ENCODE measurements around the gene PDE1C.

Gene PDE1C

DNA sequence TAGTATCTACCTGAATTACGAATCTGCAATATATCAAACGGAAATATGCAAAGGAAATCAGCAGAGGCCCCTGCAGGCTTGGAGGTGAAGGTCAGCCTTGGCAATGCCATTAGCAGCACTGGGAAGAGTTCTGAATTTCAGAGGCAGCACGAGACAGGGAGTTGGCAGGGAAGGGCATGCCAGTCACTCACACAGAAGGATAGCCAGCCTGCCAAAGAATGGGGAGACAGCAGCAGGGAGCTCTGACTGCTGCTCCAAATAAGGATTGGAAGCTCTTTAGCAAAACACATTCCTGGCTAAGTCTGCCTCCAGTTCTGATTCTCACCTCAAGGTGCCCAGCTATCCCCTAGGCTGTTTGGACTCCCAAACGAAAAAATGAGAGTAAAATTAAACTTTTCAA is 188.0 kb downstream of the PDE1C start:
- Histone ChIP-seq H3K27ac (ENCODE audit: low read depth, low read length) (no peak overlapping the region), H2BK12ac (ENCODE audit: low read length) (no peak overlapping the region), H3K18ac (ENCODE audit: low read length) (no peak overlapping the region), H3K4me2 (ENCODE audit: low read length) (no peak overlapping the region), H3K36me3 (ENCODE audit: control insufficient read depth in 1 of 2, insufficient read depth in 2 of 2, low read length in 2 of 2) (no peaks in the 10 kb centered on the region), H3K9ac (ENCODE audit: low read length) (no peak overlapping the region), H3K9me3 (ENCODE audit: insufficient read depth, low read depth, low read length) (no peaks in the 10 kb centered on the region), H4K91ac (ENCODE audit: low read depth, low read length) (no peak overlapping the region), H3K23ac (ENCODE audit: low read length) (no peak overlapping the region), H3K4me3 (ENCODE audit: low read depth, low read length) (no peak overlapping the region), H3K4me1 (ENCODE audit: control insufficient read depth in 1 of 2, insufficient read depth in 2 of 2, low read length in 2 of 2) (no peaks in the 10 kb centered on the region), H2AFZ (ENCODE audit: insufficient read depth, low read length, poor library complexity) (no peak overlapping the region), H2BK5ac (ENCODE audit: low read depth, low read length, poor library complexity) (no peak overlapping the region), H4K12ac (ENCODE audit: low read depth, low read length) (no peak overlapping the region), H2AK5ac (ENCODE audit: low read length) (no peak overlapping the region), H2BK120ac (ENCODE audit: insufficient read depth, low read length, poor library complexity) (no peak overlapping the region), H3K4ac (ENCODE audit: low read depth, low read length) (no peak overlapping the region), H3K79me1 (ENCODE audit: low read length) (no peaks in the 10 kb centered on the region), H3K14ac (ENCODE audit: low read length) (no peak overlapping the region), H3K79me2 (ENCODE audit: control insufficient read depth, insufficient read depth, low read length, poor library complexity) (no peaks in the 10 kb centered on the region), H3K27me3 (ENCODE audit: insufficient read depth, low read length) (no peaks in the 10 kb centered on the region), H4K8ac (ENCODE audit: low read depth, low read length) (no peak overlapping the region)
- no CpG with 5 or more reads among the region's 4 CpGs for WGBS (ENCODE audit: extremely low coverage, insufficient coverage, insufficient read length)
- no peak for DNase-seq

- Histone ChIP-seq H3K4me1 (ENCODE audit: control insufficient read depth in 1 of 2, insufficient read depth in 2 of 2, low read length in 2 of 2) (no peaks in the 10 kb centered on the region), H3K79me1 (ENCODE audit: low read length) (no peaks in the 10 kb centered on the region), H3K79me2 (ENCODE audit: control insufficient read depth, insufficient read depth, low read length, poor library complexity) (no peaks in the 10 kb centered on the region), H3K4ac (ENCODE audit: low read depth, low read length) (no peak overlapping the region), H3K14ac (ENCODE audit: low read length) (no peak overlapping the region), H3K36me3 (ENCODE audit: control insufficient read depth in 1 of 2, insufficient read depth in 2 of 2, low read length in 2 of 2) (no peaks in the 10 kb centered on the region), H3K23ac (ENCODE audit: low read length) (no peak overlapping the region), H3K27ac (ENCODE audit: low read depth, low read length) (no peak overlapping the region), H3K4me2 (ENCODE audit: low read length) (no peak overlapping the region), H3K9ac (ENCODE audit: low read length) (no peak overlapping the region), H3K9me3 (ENCODE audit: insufficient read depth, low read depth, low read length) (no peaks in the 10 kb centered on the region), H4K12ac (ENCODE audit: low read depth, low read length) (no peak overlapping the region), H4K91ac (ENCODE audit: low read depth, low read length) (no peak overlapping the region), H3K27me3 (ENCODE audit: insufficient read depth, low read length) (no peaks in the 10 kb centered on the region), H4K8ac (ENCODE audit: low read depth, low read length) (no peak overlapping the region), H2BK12ac (ENCODE audit: low read length) (no peak overlapping the region), H2BK5ac (ENCODE audit: low read depth, low read length, poor library complexity) (no peak overlapping the region), H3K4me3 (ENCODE audit: low read depth, low read length) (no peak overlapping the region), H2AFZ (ENCODE audit: insufficient read depth, low read length, poor library complexity) (no peak overlapping the region), H2AK5ac (ENCODE audit: low read length) (no peak overlapping the region), H3K18ac (ENCODE audit: low read length) (no peak overlapping the region), H2BK120ac (ENCODE audit: insufficient read depth, low read length, poor library complexity) (no peak overlapping the region)
- no peak for DNase-seq
- WGBS (ENCODE audit: extremely low coverage, insufficient coverage, insufficient read length): no CpG with 5 or more reads among the region's 9 CpGs
Measured at GRCh38 chr7:31878875-31879274, 191.3 kb downstream of the PDE1C start.

DNA sequence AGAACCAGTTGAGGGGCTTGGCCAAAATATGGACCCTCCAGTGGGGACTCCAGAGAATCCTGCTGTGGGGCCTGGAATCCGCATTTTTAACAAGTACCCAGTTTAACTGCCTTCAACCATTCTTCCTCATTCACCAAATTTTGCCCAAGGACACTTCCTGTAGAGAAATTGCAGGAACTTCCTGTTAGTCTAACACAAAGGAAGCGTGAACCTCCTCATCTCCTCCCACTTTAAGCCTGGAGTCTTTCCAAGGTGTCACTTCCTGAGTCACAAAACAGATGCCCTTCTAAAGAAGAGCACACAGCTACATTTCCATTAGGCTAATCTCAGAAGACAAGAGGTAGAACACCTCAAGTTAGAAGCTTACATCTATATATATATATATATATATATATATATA is 194.8 kb downstream of the PDE1C start:
- Histone ChIP-seq H4K12ac (ENCODE audit: low read depth, low read length) (no peak overlapping the region), H3K4me3 (ENCODE audit: low read depth, low read length) (no peak overlapping the region), H2BK12ac (ENCODE audit: low read length) (no peak overlapping the region), H3K79me2 (ENCODE audit: control insufficient read depth, insufficient read depth, low read length, poor library complexity) (no peaks in the 10 kb centered on the region), H3K9ac (ENCODE audit: low read length) (peak overlapping the region; percentile 36), H3K79me1 (ENCODE audit: low read length) (no peaks in the 10 kb centered on the region), H3K4ac (ENCODE audit: low read depth, low read length) (no peak overlapping the region), H2AFZ (ENCODE audit: insufficient read depth, low read length, poor library complexity) (no peak overlapping the region), H3K27ac (ENCODE audit: low read depth, low read length) (no peak overlapping the region), H4K91ac (ENCODE audit: low read depth, low read length) (no peak overlapping the region), H2BK5ac (ENCODE audit: low read depth, low read length, poor library complexity) (no peak overlapping the region), H3K27me3 (ENCODE audit: insufficient read depth, low read length) (no peaks in the 10 kb centered on the region), H3K9me3 (ENCODE audit: insufficient read depth, low read depth, low read length) (no peaks in the 10 kb centered on the region), H3K36me3 (ENCODE audit: control insufficient read depth in 1 of 2, insufficient read depth in 2 of 2, low read length in 2 of 2) (no peaks in the 10 kb centered on the region), H3K4me1 (ENCODE audit: control insufficient read depth in 1 of 2, insufficient read depth in 2 of 2, low read length in 2 of 2) (no peaks in the 10 kb centered on the region), H3K4me2 (ENCODE audit: low read length) (no peak overlapping the region), H4K8ac (ENCODE audit: low read depth, low read length) (no peak overlapping the region), H2BK120ac (ENCODE audit: insufficient read depth, low read length, poor library complexity) (no peak overlapping the region), H3K18ac (ENCODE audit: low read length) (no peak overlapping the region), H3K14ac (ENCODE audit: low read length) (no peak overlapping the region), H3K23ac (ENCODE audit: low read length) (no peak overlapping the region), H2AK5ac (ENCODE audit: low read length) (no peak overlapping the region)
- no peak for DNase-seq
- WGBS (ENCODE audit: extremely low coverage, insufficient coverage, insufficient read length): no CpG with 5 or more reads among the region's 2 CpGs

DNA sequence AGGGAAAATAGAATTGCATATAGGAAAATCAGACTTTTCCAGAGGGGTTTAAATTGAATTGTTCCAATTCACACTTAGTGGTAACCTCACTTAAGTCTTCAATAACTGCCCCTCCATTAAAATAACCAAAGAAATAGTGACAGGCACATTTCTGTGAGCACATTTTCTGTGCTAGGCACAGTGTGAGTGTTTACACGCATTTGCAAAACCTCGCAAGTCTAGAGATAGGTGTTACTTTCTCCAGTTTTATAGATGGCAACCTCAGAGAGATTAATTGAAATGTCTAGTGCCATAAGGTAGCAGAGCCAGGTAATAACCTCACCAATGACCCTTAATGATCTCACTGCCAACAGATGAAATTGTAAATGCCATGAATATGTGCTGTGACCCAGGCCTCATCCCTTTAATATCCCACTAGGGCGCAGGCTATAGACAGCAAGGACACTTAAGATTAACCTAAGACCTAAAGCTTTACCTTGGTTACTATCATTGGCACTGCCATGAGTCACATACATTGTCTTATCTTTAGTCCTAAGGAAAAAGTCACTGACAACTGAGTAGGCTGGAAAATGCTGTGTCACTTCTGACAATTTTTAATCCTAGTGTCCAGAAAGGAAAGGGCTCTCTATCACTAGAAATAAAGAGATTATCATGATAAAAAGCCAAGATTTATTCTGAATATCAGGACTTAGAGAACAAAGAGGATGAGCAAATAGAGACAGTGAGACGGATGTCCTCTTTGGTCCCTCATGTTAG is 195.4 kb downstream of the PDE1C start:
- Histone ChIP-seq H3K27ac (ENCODE audit: low read depth, low read length) (no peak overlapping the region), H2AFZ (ENCODE audit: insufficient read depth, low read length, poor library complexity) (no peak overlapping the region), H3K9ac (ENCODE audit: low read length) (no peak overlapping the region), H3K36me3 (ENCODE audit: control insufficient read depth in 1 of 2, insufficient read depth in 2 of 2, low read length in 2 of 2) (no peaks in the 10 kb centered on the region), H3K4me2 (ENCODE audit: low read length) (no peak overlapping the region), H4K8ac (ENCODE audit: low read depth, low read length) (no peak overlapping the region), H2BK12ac (ENCODE audit: low read length) (no peak overlapping the region), H2AK5ac (ENCODE audit: low read length) (no peak overlapping the region), H3K4me1 (ENCODE audit: control insufficient read depth in 1 of 2, insufficient read depth in 2 of 2, low read length in 2 of 2) (no peaks in the 10 kb centered on the region), H3K27me3 (ENCODE audit: insufficient read depth, low read length) (no peaks in the 10 kb centered on the region), H3K23ac (ENCODE audit: low read length) (no peak overlapping the region), H3K79me2 (ENCODE audit: control insufficient read depth, insufficient read depth, low read length, poor library complexity) (no peaks in the 10 kb centered on the region), H3K79me1 (ENCODE audit: low read length) (no peaks in the 10 kb centered on the region), H3K18ac (ENCODE audit: low read length) (no peak overlapping the region), H4K12ac (ENCODE audit: low read depth, low read length) (no peak overlapping the region), H4K91ac (ENCODE audit: low read depth, low read length) (no peak overlapping the region), H3K14ac (ENCODE audit: low read length) (no peak overlapping the region), H2BK5ac (ENCODE audit: low read depth, low read length, poor library complexity) (no peak overlapping the region), H3K4me3 (ENCODE audit: low read depth, low read length) (no peak overlapping the region), H3K9me3 (ENCODE audit: insufficient read depth, low read depth, low read length) (no peaks in the 10 kb centered on the region), H3K4ac (ENCODE audit: low read depth, low read length) (no peak overlapping the region), H2BK120ac (ENCODE audit: insufficient read depth, low read length, poor library complexity) (no peak overlapping the region)
- WGBS (ENCODE audit: extremely low coverage, insufficient coverage, insufficient read length): no CpG with 5 or more reads among the region's 4 CpGs
- DNase-seq: no peak
